ENCODE measurements around the gene PEX16. TPM values are rescaled to one million over a fixed set of nuclear protein-coding genes. Genes with fewer than 3 reads are reported as not detected.

PEX16 gene
- polyA plus RNA-seq, 1 experiment = 16.0 TPM

DNA sequence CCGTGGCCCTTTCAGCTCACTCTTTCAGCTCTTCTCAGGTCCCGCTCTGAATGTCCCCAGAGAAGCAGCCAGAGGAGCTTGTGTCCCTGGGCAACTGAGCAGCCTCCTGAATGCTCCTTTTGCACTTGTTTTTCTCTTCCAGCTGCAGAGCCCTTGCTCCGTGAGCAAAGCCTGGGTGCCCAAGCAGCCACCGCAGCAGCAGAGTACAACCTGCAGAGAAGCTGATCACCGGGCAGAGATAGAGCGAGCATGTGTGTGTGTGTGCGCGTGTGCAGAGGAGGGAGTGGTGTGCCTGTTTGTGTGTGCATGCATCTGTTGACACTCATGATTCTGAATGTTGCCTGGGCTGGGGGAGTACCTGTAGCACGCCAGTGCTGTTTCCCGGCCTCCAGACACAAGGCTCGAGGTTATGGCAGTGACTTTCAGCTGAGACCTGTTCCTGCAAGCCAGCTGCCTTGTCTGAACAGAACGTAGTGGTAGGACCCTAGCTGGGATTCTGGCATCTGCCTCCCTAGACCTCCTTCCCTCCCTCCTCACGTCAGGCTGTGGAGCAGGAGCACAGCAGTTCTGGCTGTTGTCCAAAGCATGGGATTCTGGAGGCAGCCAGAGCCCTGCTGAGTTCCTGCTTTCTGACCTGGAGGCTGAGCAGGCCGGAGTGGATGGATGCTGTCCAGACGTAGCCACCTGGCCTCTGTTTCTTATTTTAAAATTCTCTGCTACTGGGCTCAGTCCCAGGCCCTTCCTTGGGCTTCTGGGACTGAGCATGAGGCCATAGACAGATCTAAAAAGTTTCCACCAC lies 36.7 kb downstream of the PEX16 start:
- POLR2A ChIA-PET = no interaction called here
- CTCF ChIA-PET = interaction anchor here (1.0 kb wide), 1 partner anchor 20 kb away, joined by 3 read pairs; no protein-coding TSS in a partner anchor
- H3K27ac ChIP-seq (ENCODE audit: low read depth, low read length) = no peak overlapping the region

DNA sequence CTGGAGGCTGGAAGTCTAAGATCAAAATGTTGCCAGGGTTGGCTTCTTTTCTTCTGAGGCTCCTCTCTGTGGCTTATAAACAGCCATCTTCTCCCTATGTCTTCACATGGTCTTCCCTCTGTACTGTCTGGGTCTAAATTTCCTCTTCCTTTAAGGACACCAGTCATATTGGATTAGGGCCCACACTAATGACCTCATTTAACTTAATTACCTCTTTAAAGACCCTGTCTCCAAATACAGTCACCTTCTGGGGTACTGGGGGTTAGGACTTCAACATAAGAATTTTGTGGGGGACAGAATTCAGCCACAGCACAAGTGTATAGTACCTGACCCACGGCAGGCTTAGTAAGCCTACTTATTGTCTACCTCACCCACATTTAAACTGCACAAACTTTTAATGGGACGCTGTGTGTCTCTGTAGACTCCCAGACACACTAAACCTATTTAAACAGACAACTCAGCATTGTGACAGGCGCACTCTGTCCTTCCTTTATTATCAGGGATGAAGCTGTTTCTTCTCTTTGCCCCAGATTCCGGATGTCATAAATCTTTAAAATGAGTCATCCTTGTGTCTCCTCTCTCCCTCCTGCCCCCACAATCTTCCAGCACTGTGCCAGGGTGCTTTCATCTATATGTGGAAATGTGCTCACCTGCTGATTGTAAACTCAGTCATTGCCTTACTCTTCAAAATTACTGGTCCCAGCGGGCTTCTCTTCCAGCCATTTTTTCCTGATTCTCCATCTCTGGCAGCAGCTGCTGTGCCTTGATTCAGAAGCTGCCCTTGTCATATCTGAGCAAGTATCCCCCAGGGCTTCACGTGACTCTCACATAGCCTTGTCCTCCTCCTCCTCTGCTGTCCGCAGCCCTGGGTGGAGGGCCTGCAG lies 37.6 kb downstream of the PEX16 start:
- POLR2A ChIA-PET = no interaction called here
- no peak for TF ChIP-seq CTCF (IDR thresholded peaks at IDR 0.05; ENCODE audit: low read depth, low read length)
- H3K9me3 ChIP-seq (ENCODE audit: control insufficient read depth, insufficient read depth, low read length) = no peaks in the 10 kb centered on the region
- no peak overlapping the region for H3K27ac ChIP-seq (ENCODE audit: low read depth, low read length)
- no peak overlapping the region for H3K4me3 ChIP-seq (ENCODE audit: low read depth, low read length)
- no peaks in the 10 kb centered on the region for H3K27me3 ChIP-seq (ENCODE audit: control insufficient read depth, insufficient read depth, low read length)
- DNase-seq (ENCODE audit: low read depth, low spot score) = no peak
- CTCF ChIA-PET = interaction anchor here (1.0 kb wide), 1 partner anchor 21 kb away, joined by 3 read pairs; no protein-coding TSS in a partner anchor

More for the DNA sequence above, 36.7 kb downstream of the PEX16 start:
- Histone ChIP-seq H3K9me3 (ENCODE audit: control insufficient read depth, insufficient read depth, low read length) (no peaks in the 10 kb centered on the region; the same call in 1 of the 2 replicates), H3K27me3 (ENCODE audit: control insufficient read depth, insufficient read depth, low read length) (peaks cover 2% of the 10 kb centered on the region), H3K4me3 (ENCODE audit: low read depth, low read length) (no peak overlapping the region)
- TF ChIP-seq CTCF (IDR thresholded peaks at IDR 0.05; ENCODE audit: low read depth, low read length) = no peak
- no peak for DNase-seq (ENCODE audit: low read depth, low spot score)

- H3K27me3 ChIP-seq (ENCODE audit: control insufficient read depth, insufficient read depth, low read length) = no peaks in the 10 kb centered on the region
- no peak for TF ChIP-seq CTCF (IDR thresholded peaks at IDR 0.05; ENCODE audit: low read depth, low read length)
- POLR2A ChIA-PET = no interaction called here
- no peak overlapping the region for H3K27ac ChIP-seq (ENCODE audit: low read depth, low read length)
- no peak overlapping the region for H3K4me3 ChIP-seq (ENCODE audit: low read depth, low read length)
- DNase-seq (ENCODE audit: low read depth, low spot score) = no peak
- CTCF ChIA-PET = no interaction called here
- no peaks in the 10 kb centered on the region for H3K9me3 ChIP-seq (ENCODE audit: control insufficient read depth, insufficient read depth, low read length)
Measured at GRCh38 chr11:45877845-45878244, 39.8 kb downstream of the PEX16 start.

- CTCF ChIA-PET = interaction anchor here (2.5 kb wide), 1 partner anchor 35 kb away, joined by 9 read pairs; no protein-coding TSS in a partner anchor
- POLR2A ChIA-PET = no interaction called here
- no peak overlapping the region for H3K4me3 ChIP-seq (ENCODE audit: low read depth, low read length)
- no peak for DNase-seq (ENCODE audit: low read depth, low spot score)
- H3K27ac ChIP-seq (ENCODE audit: low read depth, low read length) = no peak overlapping the region
- no peaks in the 10 kb centered on the region for H3K27me3 ChIP-seq (ENCODE audit: control insufficient read depth, insufficient read depth, low read length)
- H3K9me3 ChIP-seq (ENCODE audit: control insufficient read depth, insufficient read depth, low read length) = no peaks in the 10 kb centered on the region
- no peak for TF ChIP-seq CTCF (IDR thresholded peaks at IDR 0.05; ENCODE audit: low read depth, low read length)
Measured at GRCh38 chr11:45877221-45877620, 40.5 kb downstream of the PEX16 start.
